AG20443 (cell line): ENCODE results near the gene PUSL1.

Experiments
- DNase-seq: peaks from one replicate; pipeline ENCODE4 v3.0.0; 2012; ENCODE audit warnings: low spot score, mixed read lengths

Gene PUSL1

GRCh38 chr1:1307923-1308755 lies at the start of gene PUSL1, which contains the start of gene ACAP3:
PUSL1 (plus strand) TSS chr1:1308597; CDS start chr1:1308644, 47 bp downstream.
ACAP3 (minus strand) TSS chr1:1307930; CDS start chr1:1307815, 115 bp downstream.
- DNase-seq: peak; percentile 100

- no peak for DNase-seq
These were observed 49.3 kb upstream of the PUSL1 start for GRCh38 chr1:1259119-1259488.

- DNase-seq: no peak
These were observed 48.9 kb upstream of the PUSL1 start for GRCh38 chr1:1259540-1259939.

- DNase-seq: no peak
These were observed 48.3 kb upstream of the PUSL1 start for GRCh38 chr1:1259951-1260600.

GRCh38 chr1:1260843-1261560 lies 47.4 kb upstream of the PUSL1 start:
- DNase-seq: no peak

DNA sequence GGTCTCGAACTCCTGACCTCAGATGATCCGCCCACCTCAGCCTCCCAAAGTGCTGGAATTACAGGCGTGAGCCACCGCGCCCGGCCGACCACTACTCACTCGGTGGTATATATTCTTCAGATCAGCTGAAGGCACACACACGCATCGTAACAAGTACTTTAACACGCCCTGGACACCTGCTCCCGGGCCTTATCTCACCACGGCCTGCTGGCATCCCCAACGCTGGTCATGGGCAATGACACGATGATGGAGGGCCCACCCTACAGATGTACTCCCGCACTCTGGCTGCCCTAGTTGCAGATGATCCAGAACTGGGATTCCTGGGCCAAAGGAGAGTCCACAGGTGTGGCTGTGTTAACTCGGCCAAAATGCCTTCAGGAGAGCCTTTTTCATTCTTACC lies 46.3 kb upstream of the PUSL1 start:
- DNase-seq: no peak

DNA sequence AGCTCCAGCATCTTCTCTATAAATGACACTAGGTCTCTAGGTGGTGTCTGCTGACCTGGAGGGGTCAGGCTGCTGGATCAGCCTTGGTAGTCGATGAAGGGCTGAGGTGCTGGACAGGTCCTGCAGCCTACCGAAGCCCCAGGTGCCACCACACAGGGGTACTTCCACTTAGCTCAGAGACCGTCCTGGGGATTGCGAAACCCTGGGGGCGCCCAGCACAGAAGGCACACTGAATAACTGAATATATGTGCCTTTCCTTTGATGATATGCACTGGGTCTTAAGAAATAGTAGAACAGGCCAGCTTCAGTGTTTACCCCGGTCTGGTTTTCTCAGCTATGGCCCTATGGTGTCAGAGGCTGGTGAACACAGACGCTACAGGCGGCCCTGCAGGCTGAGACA lies 45.6 kb upstream of the PUSL1 start:
- DNase-seq: no peak

DNA sequence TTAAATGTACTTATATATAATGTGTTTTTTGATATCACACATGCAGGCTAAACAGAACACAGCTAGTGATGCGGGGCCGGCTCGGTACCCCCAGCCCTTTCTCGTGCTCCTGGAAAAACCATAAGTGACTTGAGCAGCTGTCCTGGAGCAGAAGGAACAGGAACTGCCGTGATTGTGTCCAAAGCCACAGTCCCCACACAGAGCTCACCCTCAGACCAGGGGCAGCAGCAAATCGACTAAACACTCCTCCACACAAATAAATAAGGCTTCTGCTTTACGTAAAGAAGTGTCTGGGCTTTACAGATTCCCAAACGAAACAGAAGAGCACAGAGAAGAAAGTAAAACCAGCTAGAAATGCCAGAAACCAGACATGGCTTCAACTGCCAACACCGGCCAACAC lies 44.4 kb upstream of the PUSL1 start:
- DNase-seq: no peak

DNA sequence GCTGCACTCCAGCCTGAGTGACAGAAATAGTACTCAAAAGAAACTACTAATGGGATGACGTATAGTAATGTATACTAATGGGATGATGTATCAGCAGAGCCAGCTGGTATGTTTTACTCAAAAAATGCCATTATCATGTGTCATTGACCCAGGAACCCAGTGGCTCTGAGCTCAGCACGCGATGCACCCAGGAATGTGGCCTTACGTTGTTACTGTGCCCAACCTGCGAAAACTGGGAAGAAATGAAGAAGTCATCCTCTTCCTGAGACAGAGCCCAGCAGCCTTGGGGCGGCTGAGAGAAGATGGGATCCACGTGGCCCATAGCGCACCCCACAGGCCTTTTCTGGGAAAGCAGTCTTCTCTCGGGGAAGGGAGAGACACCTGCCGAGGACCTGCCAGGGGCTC lies 43.5 kb upstream of the PUSL1 start:
- DNase-seq: peak; percentile 92

DNA sequence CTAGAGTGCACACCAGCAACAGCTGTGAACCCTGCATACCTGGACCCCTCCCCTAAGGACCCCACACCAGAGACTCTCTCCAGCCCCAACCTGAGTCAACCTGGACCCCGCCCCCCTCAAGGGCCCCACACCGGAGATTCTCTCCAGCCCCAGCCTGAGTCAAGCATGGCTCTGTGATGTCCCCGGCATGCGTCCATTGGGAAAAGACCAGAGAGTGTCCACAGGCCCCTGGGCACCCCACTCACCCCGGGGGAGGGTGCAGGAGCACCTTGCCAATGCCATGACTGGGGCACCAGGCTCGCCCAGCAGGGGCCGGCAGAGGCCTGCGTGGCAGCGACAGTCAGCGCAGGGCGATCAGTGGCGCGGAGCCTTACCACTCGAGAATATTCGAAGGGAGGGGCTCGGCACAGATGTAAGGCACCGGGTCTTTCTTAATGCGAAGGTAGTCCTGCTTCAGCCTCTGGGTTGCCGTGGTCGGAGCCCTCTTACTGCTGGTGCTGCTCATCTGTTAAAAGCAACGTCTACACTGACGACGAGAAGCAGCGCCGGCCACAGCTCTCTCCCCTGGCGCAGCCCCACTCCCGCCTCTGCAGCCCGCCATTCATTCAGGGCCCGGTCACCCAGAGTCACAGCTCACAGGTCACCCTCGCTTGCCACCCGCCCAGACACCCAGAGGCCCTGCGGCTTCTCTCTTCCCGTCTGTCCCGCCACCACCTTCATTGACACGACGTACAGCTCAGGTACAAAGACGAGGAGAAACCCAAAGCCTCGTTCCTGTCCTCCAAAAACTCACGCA lies 40.7 kb upstream of the PUSL1 start:
- DNase-seq: no peak

GRCh38 chr1:1268284-1268682 lies 40.1 kb upstream of the PUSL1 start:
- no peak for DNase-seq

- DNase-seq: peak; percentile 57
These were observed 37.6 kb upstream of the PUSL1 start for GRCh38 chr1:1270813-1271212.

- no peak for DNase-seq
These were observed 35.8 kb upstream of the PUSL1 start for GRCh38 chr1:1272341-1273208.

DNA sequence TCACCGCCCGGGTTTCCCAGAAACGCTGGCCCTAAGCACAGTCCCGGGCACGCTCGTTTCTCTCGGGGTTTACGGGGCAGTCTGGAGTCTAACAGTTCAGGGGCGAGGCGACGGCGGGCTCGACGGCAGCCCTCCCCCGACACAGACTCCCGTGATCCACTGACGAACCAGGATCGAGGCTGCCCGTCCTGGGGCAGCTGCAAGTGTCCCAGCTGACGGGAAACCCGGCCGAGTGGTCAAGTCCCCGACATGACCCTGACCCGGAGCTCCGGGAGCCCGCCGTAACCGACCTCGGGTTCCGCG lies 35.2 kb upstream of the PUSL1 start:
- no peak for DNase-seq

DNA sequence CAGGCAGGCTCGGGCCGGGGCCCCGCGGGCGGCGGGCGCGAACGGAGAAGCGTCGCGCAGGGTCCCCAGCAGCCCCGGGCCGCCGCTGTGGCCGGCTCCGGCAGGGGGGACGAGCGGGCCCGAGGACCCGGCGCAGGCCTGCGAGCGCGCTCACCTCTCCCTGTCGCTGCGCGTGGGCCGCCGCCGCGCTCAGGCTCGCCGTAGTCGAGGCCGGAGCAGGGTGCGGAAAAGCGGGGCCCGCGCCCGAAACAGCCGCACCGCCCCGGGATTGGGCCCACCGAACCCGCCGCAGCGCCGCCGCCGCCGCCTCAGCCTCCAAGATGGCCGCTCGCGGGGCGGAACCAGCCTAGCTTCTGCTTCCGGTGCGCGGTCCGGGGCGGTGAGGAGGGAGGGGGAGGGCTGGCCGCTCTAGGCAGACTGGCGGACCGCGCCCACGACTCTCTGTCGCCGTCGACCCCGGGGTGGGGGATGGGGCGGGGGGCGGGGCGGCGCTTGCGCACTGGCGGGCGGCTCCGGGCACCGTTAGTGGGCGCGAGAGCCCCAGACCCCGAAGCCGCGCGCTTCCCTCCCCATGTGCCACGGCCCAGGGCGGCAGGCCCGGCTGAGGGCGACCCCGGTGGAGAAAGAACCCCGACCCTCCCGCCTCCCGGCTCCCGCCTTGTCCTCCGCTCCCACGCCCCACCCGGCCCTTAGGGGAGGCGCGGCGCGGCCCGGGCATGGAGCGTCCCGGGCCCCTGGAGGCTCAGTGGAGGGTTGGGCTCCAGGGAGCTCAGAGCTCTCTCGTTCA lies 34.7 kb upstream of the PUSL1 start, which contains the start of gene UBE2J2:
Gene UBE2J2, minus strand, starts transcription at position 343 of the 787 bp plus-strand sequence. CDS start 5,862 bp downstream, outside the sequence.
- DNase-seq: peak; percentile 99

DNA sequence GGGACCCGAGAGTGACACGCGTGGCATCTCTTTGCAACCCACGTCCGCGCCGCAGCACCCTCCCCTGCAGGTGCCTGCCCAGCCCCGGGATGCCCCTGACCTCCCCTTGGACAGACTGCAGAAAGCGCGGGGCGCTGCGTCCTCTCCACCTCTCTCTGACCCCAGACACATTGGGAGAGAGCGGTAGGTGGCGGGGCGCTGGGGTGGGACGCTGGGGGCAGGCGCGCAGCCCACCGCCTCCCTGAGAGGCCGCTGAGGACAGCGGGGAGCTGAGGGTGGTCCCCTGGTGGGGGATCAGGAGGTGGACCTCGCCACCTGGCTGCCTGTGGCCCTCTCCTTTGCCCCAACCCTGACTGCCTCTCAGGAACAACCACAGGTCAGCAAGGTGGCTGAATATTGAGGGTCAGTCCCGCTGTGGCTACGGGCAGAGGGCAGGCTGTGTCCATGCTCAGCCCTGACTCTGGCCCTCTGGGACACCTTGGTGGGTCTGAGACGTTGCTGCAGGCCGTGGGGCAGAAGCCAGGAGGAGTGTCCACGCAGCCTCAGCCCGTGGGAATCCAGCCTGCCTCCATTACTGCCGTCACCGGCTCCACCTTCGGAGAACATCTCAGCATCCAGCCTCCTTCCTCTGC lies 34.0 kb upstream of the PUSL1 start:
- DNase-seq: no peak

DNA sequence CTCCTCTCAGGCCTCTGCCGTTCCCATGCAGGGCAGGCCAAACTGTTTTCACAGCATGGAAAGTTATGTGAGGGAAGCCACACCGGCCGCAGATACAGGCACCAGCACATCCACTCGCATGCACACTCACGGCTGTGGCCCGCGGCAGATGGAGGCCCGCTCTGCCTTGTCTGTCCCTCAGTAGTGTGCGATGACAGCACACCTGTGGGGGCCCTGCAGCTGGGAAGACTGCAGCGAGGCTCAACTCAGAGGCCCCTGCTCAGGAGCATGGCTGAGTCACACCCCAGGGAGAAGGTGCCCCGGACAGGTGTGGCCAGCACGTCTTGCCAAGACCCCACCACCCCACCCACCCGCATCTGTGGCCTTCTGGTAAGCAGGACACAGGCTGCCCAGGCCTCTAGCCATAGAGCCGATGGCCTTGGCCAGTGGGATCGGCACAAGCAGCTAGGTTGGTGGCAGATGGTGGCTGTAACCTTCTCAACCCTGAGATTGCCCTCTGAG lies 33.4 kb upstream of the PUSL1 start:
- DNase-seq: no peak

- DNase-seq: no peak
These were observed 32.6 kb upstream of the PUSL1 start for GRCh38 chr1:1275836-1276235.

- no peak for DNase-seq
These were observed 29.8 kb upstream of the PUSL1 start for GRCh38 chr1:1278620-1279019.

DNA sequence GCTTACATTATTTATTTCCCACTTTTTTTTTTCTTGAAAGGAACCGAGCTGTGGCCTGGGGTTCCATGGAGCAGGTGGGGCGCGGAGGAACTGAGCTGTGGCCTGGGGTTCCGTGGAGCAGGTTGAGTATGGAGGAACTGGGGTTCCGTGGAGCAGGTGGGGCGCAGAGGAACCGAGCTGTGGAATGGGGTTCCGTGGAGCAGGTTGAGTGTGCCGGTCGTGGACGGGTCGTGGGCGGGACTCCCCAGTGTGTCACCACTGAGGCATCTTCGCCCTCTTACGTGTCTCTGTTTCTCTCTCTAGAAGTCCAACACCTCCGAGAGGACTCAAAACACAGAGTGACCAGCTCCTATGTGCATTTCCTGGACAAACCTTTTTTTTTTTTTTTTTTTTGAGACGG lies 29.4 kb upstream of the PUSL1 start:
- no peak for DNase-seq
